CD4-positive, alpha-beta T cell treated with Interleukin-15 for 4 hours (primary cell): ENCODE measurements around the gene ZNF140.

ENCODE experiments used
- DNase-seq: peaks from one replicate; pipeline ENCODE4 v3.0.0-alpha.2; 2020; ENCODE audit warnings: low spot score

Gene ZNF140

DNA sequence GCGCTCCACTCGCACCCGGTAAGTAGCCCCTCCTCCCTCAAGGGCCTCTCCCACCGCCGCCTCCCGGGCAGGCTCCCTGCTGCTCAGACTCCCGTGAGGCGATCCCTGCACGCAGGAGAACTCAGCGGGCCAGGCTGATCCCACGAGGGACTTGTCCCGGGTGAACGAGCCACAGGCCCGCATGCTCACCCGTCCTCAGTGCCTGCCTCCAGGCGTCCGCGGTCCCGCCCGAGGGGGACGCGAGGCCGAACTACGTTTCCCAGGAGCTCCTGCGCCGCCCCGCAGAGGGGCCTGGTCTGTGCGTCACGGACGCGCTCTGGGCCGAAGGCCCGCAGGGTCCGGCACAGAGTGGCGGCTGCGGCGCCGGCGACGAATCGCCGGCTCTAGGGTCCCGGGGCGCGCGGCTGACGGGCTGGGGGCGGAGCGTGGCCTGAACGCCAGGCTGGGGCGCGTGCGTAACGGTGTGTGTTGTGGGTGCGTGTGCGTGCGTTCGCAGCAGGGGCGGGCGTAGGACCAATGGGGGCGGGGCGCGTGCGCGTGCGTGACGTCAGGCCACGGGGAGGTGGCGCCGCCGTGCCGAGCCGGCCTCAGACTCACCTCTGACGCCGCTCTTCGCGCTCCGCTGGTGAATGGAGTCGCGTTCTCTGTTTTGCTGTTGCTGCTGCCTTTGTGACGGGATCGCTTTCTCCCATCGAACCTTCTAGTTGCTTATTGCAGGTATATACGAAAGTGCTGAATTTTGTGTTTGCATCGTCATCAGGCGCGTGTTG, 49.5 kb downstream of the ZNF140 start, which contains the start of the genes ZNF10 and ZNF891:
Gene ZNF10 (plus strand): TSS at position 590 of the 770 bp plus-strand sequence. CDS start 13,866 bp downstream, outside the sequence.
Gene ZNF891 (minus strand): TSS at position 237 of the 770 bp plus-strand sequence. CDS start 8,356 bp downstream, outside the sequence.
- peak; percentile 95 for DNase-seq

DNA sequence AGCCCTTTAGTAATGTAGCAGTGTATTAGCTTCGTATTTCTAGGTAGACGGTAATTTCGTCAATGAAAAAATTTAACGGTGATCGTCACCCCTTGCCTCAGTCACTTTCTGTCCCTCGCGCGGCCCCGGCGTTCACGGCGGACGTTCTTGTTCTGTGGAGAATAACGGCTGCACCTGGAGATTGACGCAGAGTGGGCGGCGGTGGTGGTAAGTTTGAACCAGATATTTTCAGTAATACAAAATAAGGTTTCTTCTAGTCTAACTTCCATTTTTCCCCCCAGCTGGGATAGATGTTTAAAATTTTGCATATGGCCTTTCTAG, 50.0 kb downstream of the ZNF140 start:
- no peak for DNase-seq

- no peak for DNase-seq
Observed at GRCh38 chr12:133135747-133136146, 55.0 kb downstream of the ZNF140 start.

GRCh38 chr12:133145981-133146380, 65.3 kb downstream of the ZNF140 start:
- no peak for DNase-seq

DNA sequence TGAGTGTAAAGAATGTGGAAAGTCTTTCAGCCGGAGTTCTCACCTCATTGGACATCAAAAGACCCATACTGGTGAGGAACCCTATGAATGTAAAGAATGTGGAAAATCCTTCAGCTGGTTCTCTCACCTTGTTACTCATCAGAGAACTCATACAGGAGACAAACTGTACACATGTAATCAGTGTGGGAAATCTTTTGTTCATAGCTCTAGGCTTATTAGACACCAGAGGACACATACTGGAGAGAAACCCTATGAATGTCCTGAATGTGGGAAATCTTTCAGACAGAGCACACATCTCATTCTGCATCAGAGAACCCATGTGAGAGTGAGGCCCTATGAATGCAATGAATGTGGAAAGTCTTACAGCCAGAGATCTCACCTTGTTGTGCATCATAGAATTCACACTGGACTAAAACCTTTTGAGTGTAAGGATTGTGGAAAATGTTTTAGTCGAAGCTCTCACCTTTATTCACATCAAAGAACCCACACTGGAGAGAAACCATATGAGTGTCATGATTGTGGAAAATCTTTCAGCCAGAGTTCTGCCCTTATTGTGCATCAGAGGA, 75.5 kb downstream of the ZNF140 start:
- DNase-seq, result no peak
